Measurements from ENCODE around the gene SREBF2.
"Not testable (repeated sequence)": the region's sequence is repeated elsewhere in the genome, so short reads cannot be mapped to it uniquely, and the experiment has no call there.

Gene SREBF2

DNA sequence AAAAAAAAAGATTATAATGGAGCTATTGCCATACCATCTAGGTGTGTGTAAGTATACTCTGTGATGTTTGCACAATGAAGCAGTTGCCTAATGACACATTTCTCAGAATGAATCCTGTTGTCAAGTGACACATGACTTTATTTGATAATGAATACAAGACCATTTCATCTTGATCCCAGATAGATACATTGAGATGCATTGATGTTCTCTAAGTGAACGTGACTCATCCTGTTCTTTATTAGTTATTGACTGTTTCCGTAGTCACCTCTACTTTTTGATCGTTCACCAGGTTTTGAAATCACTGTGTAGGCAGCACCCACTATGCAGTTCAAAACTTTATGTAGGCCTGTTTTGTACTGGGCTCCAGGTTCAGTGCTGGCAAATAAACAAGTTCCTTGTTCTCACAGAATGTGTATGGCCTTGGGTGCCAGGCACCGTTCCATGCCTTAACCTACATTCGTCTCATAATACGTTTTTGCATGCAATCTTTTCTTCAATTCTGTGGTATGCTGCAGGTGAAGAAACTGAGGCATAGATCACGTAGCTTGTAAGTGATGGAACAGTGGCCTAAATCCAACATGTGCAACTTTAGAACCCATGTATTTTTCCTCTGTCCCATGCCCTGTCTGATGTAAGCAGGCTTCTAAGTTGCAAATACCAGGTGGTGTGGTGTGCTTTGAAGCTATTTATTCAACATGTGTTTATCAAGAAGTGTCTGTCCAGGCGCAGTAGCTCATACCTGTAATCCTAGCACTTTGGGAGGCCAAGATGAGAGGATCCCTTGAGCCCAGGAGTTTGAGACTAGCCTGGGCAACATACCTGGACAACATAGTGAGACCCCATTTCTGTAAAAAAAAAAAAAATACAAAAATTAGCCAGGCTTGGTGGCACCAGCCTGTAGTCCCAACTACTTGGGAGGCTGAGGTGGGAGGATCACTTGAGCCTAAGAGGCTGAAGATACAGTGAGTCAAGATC lies 10.4 kb downstream of the SREBF2 start:
- no peak for DNase-seq

DNA sequence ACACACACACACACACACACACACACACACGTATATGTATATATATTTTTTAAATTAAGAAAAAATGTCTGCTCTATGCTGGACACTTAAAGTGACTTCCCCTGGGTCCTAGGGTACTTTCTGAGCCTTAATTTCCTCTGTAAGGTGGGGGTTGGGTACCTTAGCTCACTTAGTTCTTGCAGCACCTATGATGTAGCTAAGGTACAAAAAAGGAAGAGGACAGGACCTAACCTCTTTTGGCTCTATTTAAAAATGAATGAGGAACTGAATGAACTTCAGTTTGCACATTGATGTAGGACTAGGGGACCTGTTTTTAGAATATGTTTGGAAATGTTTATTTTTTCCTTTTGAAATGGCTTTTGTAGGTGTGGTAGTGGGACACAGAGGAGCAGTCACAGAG lies 11.1 kb downstream of the SREBF2 start:
- DNase-seq = no peak

DNA sequence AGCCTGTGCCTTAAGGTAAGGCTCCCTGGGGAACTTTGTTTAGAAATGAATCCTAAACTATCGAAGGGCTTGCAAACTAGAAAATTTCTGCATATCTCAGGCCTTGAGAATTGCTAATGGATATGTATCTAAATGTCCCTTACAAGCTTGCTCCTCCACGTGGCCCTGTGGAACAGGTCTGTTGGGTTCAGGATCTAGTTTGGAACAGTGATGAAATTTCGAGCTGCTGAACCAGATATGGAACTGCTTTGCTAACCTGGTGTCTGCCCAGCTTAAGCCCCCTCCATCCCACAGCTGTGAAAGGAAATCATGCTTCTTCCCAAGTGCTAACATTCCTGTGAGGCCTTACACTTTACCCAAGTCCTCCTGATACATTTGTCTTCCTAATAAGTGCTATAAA lies 11.6 kb downstream of the SREBF2 start:
- DNase-seq = no peak

DNA sequence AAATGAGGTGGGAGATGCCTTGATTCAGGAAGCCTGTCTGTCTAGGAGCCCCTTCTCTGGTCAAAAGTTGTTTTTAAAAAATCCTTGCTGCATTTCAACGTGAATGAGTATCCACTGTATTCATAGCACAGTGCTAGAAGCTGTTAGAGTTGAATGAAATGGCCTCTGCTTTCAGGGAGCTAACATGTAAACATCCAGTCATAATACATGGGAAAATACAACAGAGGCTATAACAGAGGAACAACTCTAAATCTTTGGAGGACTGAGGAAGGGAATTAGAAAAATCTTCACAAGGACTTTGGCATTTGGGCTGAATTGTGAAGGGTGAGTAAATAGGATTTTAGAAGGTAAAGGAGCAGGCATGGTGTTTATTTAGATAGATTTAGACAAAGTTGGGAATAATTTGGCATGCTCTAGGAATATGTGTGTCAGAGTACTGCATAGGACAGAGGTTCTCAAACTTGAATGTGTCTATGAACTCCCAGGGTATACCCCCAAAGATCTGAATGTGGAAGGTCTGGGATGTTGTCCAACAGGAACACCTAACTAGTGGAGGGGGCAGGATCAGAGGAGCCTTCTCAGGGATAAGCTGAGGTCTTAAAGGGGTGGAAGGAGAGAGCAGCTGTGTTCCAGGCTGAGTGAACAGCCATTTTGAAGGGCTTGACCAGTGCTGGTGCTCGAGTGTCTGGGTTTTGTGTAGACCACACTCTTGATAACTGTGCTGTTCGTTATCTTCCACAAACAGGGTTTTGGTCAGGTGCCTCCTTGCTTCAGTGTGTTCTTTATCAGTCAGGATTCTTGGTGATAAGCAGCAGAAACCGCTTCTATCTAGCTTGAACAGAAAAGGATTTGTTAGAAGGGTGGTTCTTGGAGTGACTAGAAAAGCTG lies 12.7 kb downstream of the SREBF2 start:
- DNase-seq = no peak

DNA sequence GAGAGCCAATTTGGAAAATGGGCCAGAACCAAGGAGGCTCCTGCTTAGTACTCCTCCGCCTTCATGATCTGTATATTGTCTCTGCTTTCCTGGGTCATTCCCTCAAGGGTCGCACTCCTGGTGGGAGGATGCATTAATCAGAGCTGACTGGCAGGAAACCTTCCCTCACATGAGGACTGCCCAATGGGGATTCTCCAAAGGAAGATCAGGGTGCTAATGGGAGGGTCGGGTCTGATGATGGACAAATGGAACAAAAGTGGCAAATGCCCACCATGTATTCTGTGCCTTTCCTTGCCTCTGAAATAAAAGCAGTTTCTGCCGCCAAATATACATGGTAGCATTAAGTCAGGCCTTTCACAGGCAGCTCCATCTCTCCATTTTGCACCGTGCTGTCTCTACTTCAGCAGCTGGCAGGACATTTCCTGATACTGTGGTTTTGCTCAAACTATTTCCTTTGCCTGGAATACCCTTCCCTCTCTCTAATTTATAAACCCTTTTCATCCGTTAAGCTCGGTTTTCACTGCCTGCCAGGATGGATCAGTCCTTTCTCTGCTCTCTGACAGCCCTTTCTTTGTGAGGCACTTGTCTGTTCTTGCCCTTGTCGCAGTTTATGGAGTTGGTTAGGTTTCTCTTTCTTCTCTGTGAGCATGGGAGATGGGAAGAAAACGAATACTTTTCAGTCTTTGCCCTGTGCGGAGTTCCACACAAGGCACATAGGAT lies 13.5 kb downstream of the SREBF2 start:
- DNase-seq = peak; percentile 41

DNA sequence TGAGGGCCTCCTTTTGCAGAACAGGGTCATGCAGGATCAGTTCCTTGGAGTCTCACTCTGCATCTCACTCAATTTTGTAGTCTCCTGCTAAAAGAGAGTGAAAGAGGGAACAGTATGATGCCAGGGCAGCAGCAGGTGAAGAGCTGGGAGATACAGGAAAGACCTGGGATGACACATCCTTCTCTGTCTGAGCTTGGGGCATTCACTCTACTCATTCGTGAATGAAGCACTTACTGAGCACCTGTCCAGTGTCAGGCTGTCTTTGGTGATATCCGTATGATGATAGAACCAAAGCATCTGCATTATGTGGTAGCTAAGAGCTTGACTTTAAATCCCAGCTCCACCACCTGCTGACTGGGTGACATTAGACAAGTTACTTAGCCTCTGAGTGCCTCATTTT lies 14.4 kb downstream of the SREBF2 start:
- no peak for DNase-seq

DNA sequence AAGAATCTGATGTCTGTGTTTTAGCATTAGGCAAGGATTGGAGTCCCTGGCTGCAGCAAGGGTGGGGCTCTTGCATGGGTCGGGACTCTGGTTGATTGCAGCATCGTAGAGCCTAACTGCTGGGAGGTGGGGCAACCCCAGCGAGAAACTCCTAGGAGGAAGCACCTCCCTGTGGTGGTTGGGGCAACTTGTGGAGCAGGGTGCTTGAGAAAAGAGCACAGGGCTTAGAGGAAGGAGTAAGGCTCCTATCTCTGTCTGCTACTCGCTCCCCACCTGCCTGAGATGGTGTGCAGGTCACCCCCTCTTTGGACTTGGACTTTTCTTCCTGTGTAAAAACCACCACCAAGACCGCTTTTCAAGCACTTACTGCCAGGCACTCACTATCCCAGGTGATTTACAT lies 15.6 kb downstream of the SREBF2 start:
- no peak for DNase-seq

DNA sequence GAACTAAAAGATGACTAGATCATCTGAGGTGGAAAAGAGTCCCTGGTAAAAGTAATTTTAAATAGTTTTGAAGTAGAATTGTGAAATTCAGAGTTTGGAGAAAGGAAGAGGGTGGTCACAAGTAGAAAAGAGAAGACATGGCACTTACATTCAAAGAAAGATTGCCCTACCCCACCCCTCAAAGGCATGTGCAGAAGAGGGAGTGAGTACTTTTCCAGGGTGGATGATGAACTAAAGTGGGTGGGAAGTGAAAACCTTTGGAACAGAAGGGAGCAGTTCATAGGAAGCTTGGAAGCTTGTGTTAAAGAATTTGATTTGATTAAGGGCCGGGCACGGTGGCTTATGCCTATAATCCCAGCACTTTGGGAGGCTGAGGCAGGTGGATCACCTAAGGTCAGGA lies 23.6 kb downstream of the SREBF2 start:
- no peak for DNase-seq

DNA sequence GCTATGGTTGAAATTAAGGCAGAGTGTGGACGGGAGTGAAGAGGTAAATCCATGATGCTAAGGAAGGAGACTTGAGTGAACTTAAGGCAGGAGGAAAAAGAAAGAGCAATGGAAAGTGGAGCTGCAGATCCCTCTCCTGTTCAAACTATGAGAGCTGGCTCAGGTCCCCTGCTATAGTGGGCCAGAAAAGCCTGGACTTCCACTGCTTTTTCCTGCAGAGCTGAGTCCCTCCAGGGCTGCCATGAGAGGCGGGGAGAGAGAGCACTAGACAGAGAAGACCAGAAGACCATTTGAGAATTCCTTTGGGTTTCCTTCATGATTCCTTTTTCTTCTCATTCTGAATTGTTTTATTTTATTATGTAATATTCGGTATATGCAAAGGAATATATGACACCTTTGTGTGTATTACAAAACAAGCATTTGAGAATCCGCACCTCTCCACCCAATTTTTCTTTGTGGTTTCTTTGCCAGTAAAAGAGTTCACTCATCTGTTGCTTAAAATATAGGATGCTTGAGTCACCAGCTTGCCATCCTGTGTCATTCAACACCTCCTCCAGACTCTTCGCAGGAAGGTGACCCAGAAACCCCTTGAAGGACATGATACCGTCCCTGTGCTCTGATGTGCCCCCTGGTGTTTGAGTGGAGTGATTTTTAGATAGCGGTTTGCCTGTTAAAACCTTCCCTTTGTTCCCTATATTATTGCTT lies 24.4 kb downstream of the SREBF2 start:
- peak; percentile 69 for DNase-seq

DNA sequence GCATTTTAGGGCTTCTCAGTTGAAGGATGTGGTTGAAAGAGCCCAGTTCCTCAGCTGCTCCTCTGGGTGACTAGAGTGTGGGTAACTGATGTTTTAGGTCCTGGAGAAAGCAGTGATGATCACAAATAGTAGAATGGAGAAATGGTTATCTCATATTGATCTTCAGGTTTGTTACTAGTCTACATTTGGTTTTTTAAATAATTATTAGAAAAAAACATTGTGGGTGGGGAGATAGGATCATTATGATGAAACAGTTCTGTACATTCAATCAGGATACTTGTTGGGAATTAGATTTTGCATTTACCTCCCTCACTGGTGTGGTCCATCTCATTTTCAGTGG lies 24.9 kb downstream of the SREBF2 start:
- DNase-seq = no peak

DNA sequence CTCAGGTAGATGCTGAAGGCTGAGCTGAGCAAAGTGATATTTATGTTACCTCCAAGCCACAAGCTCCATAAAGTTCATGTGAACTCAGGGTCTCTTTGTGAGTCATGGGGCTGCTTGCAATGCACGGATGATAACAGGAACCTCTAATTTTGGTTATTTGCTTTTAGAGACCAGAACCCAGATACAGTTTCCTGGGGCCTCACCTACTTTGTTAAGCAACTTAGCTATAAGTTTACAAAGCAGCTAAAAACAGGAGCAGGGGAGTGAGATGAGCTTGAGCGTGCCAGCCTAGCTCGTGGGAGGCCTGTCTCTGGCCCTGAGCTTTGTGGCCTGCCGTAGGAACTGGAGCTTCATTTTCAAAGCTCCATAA lies 29.2 kb downstream of the SREBF2 start:
- DNase-seq = no peak

DNA sequence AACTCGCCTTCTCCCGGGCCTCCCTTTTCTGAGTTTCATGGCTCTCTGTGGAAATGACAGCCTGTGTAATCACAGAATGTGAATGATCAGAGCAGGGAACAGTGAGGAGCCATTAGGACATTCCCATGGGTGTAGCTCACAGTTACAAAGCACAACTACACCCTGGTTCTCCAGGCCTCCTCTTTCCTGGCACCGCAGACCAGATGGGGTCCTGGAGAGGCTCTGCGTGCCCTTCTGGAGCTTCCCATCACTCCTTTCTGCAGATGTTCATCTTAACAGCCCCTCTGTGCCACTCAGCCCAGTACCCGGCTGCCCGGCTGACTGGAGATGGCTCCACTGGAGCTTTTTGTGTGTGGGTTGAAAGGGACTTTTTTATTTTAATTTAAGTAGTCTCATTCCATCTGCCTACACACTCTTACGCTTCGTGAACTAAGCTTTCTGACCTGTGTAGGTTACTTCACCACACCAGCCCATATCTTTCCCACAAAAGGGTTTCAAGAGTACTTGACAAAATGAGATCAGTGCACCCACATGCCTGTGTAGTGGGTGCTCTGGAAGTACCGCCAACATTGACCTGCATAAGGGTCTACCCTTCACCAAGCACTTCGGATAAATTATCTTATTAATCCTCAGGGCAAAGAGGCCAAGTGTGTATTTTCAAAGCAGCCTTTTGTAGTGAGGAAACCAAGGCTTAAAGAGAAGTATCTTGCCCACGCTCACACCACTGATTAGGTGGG lies 29.8 kb downstream of the SREBF2 start:
- peak; percentile 68 for DNase-seq

DNA sequence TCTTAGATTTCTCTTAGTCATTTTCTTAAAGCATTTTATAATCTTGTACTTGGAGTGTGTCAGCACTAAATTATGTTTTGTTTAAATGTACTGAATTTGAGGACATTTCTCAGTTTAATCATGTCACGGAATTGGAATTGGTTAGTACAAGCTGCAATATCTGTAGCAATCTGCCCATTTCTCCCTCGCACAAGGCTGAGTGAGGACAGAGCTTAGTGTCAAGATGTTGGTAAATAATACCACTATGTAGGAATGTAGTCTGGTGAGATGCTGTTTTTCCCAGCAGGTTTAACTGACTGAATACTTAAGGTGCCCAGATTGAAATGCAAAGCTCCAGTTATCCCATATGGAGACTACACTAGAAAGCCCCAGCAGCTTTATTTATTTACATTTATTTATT lies 30.6 kb downstream of the SREBF2 start:
- no peak for DNase-seq

DNA sequence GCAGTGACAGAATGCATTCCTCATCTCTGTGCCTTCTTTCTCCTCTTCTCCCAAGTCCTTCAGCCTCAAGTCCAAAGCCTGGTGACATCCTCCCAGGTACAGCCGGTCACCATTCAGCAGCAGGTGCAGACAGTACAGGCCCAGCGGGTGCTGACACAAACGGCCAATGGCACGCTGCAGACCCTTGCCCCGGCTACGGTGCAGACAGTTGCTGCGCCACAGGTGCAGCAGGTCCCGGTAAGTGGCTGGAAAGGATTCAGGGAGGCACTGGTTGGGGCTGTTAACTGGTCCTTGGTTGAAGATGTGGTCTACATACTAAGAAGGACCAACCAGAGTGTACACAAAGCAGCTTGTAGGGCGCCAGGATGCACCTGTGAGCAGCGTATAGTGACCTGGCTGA lies 35.7 kb downstream of the SREBF2 start:
- no peak for DNase-seq

DNA sequence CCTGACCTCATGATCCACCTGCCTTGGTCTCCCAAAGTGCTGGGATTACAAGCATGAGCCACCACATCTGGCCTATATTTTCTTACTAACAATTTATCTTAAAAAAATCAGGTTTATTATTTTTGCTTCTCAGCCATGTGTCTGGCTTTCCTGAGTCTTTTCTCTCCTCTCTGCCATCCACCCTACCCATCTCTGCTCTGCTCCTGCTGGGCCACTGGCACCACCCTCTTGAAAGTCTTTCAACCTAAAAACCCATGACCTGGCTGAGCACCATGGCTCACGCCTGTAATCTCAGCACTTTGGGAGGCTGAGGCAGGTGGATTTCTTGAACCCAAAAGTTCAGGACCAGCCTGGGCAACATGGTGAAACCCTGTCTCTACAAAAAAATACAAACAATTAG lies 37.2 kb downstream of the SREBF2 start:
- not testable (repeated sequence) for DNase-seq

DNA sequence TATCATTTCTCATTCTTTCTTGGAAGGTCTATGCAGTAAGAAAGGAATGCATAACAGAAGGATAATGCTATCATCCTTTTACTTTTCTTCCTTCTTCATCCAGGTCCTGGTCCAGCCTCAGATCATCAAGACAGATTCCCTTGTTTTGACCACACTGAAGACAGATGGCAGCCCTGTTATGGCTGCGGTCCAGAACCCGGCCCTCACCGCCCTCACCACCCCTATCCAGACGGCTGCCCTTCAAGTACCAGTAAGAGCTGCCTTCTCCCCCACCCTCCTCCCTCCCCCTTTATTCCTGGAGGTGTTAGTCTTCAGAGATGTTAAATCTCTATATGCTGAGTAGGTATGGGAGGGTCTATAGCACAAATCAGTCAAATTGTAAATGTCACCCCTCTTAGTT lies 37.9 kb downstream of the SREBF2 start:
- DNase-seq = no peak

DNA sequence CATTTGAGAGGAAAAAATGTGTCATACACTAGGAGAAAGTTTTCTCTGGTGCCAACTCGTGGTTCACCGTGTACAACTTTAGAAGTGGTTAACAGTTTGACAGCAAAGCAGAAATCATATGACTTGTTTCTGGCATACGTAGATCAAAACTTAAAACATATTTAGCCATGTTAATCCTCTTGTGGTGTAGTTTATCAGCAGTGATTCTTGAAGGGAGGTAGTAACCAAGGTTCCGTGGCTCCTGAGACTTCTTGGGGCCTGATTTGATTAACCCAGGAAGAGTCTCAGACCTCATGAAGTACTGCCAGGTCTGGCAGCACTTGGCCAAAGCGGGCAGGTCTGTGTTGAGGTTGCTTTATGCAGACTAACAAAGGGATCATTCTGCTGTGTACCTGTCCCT lies 40.5 kb downstream of the SREBF2 start:
- DNase-seq = no peak

DNA sequence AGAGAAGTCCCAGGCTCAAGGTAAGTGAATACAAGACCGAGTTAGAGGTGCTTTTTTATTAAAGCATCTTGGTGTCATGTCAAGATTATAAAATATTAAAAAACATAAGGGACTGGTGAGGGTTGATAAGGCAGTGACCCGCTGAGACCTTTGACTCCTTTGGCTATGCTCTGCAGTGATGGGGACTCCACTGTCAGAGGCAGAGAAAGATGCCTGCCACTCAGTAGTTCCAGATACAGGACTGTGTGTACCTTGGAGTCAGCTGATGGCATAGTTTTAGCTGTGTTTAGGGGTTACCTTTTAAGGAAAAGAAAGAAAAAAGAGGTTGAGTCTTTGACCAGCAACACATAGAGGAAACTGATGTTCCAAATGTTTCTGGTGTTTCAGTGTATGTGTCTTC lies 41.2 kb downstream of the SREBF2 start:
- DNase-seq = no peak

DNA sequence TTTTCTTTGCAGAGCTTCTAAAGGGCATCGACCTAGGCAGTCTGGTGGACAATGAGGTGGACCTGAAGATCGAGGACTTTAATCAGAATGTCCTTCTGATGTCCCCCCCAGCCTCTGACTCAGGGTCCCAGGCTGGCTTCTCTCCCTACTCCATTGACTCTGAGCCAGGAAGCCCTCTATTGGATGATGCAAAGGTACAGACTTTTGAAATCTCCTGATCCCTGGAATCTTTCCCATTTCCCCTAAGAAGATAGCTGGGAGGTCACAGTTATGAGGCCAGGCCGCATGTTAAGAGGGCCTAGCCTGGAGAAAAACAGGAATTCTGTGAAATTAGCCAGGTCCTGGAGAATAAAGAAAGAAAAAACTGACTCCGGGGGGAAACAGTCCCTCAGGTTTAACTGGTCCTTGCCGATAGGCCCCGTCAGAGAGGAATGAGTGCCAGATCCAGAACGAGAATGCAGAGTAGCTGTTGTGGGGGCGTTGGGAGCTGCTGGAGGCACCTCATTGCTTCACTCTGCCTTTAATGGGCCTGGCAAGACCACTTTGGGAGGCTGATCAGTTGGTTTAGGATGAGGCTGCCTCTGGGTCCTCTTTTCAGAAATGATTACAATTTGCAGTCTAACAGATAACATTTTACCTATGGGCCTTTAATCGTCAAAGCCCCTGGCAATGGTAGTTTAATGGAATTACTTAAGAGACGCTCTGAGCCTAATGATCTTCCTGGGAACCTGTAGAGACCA lies 42.8 kb downstream of the SREBF2 start:
- DNase-seq = no peak

DNA sequence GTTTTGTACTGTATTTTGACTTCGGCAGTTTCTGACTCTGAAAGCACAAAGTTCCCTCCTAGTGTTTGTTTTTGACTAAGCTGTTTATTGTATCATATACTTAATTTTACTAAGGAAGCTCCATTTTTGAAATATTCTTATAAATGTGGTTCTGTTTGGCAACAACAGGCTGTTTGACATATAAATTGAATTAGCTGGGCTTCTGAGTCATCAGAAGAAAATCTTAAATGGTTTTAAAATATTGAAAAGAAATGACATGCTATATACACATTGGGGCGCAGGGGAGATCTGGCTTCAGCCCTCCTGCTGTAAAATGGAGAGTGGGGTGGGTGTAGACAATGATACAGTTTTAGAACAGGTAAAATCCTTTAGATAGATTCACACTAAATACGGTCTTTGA lies 43.4 kb downstream of the SREBF2 start:
- DNase-seq = no peak

DNA sequence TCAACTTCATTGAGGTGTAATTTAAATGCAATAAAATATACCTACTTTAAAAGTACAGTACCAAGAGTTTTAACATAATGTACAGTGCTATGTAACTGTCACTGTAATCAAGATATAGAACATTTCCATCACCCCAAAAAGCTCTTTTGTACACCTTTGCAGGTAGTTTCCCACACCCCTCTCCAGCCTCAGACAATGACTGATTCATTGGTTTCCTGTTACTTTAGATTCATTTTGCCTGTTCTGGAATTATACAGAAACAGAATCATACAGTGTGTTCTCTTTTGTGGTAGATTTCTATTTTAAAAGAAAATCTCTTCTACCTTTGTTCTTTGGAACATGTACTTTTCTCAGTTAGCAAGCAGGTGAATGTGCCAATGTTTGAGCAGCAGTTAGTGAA lies 43.8 kb downstream of the SREBF2 start:
- DNase-seq = no peak
